Stimulated activated CD8-positive, alpha-beta memory T cell treated with anti-CD3 and anti-CD28 coated beads, Interleukin-4, amount 100 ng/mL, for 1 hour (primary cell): ENCODE results near the gene RNF220.
"Not testable (repeated sequence)": the region's sequence is repeated elsewhere in the genome, so short reads cannot be mapped to it uniquely, and the experiment has no call there.

ENCODE experiments used
- DNase-seq, 2 donors: peaks; one replicate each; pipeline ENCODE4 v3.0.0-alpha.2; 2020; ENCODE audit warnings: low read depth in 2 of 2, low spot score in 1 of 2

Gene RNF220

DNA sequence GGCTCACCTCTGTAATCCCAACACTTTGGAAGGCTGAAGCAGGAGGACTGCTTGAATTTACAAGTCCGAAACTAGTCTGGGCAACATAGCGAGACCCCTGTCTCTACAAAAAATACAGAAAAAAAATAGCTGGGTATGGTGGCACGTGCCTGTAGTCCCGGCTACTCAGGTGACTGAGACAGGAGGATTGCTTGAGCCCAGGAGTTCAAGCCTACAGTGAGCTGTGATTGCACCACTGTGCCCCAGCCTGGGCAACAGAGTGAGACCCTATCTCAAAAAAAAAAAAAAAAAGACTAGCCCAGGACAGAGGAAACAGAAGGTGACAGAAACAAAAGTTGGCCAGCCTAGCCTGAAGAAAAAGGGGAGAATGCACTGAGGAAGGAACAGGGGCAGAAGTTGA, 290.6 kb downstream of the RNF220 start:
- no peak for DNase-seq

DNA sequence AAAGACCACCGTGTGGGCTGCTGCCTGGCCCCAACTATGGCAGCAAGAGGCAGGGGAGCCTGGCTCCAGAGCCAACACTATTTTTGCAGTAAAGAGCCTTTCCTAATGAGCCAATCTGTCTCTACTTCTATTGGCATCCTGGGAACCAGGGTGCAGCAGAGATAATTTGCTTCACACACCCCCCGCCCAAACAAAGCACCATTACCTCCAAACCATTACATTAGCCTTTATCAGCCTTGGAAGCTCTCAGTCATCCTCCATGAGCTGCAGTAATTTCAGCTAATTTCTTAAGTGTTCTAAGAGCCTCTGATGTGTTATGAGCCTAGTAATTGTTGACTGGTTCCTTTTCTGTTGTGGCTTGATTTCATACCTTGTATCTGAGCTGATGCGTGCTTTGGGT, 291.0 kb downstream of the RNF220 start:
- DNase-seq = no peak

DNA sequence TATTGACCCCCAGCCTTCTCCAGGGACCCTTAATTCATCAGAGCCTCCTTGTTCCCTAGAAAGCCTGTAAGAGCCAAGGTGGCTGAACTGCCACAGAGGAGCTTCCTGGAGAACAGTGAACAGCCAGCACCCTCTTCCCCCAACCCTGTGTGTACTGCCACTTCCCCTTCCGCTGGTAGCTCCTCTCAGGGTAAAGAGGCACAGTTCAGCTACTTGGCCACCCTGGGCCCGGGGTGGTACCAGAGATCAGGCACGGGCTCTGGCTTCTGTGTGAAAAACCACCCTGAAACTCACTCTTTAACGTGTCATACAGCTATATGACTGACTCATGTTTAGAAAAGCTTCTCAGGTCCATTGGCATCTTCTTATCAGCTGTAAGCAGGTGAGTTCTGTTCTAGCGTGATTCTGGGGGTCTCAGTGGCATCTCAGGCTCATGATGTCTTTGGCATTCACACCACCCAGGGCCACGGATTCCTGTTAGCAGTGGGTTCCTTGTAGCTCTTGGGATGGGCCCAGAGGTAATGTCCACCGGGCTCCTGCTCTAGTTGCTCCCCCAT, 291.8 kb downstream of the RNF220 start:
- DNase-seq = no peak

DNA sequence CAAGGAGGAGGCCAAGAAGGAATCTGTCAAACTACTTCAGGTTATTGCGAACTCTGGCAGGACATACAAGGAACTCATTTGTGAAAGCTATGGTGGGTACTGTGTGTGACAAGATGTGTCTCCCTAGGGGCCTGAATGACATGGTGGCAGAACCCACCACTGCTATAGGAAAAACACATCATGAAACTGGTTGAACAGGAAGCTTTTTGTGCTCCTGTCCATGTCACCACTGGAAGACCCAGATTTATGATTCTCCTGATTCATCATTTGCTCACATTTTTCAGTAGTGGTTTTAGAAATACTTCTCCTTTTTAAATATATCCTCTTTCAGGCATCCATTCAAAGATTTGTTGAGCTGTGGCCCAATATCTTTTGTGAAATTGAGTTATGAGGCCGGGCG, 293.1 kb downstream of the RNF220 start:
- no peak for DNase-seq

DNA sequence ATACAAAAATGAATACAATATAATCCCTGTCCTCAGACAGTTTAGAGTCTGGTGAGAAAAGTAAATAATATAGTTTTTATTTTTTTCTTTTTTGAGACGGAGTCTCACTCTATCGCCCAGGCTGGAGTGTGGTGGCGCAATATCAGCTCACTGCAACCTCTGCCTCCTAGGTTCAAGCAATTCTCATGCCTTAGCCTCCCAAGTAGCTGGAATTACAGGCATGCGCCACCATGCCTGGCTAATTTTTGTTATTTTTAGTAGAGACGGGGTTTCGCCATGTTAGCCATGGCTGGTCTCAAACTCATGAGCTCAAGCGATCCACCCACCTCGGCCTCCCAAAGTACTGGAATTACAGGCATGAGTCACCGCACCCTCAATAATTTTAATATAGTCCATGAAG, 294.3 kb downstream of the RNF220 start:
- DNase-seq = not testable (repeated sequence)

DNA sequence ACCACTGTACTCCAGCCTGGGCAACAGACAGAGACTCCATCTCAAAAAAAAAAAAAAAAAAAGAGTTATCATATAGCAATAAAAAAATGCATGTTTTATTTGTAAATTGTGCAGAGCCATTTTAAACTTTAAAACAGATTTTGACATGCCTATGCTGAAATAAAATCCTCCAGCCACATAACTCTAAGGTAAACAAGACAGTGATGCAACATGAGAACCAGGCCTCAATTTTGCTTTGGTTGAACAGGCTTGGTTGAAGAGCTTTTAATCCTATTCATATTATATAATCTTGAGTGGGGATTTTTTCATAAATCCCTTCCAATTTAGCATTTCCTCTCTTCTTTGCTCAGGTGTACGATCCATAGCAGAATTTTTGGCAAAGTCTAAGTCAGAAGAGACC, 295.5 kb downstream of the RNF220 start:
- DNase-seq = no peak

DNA sequence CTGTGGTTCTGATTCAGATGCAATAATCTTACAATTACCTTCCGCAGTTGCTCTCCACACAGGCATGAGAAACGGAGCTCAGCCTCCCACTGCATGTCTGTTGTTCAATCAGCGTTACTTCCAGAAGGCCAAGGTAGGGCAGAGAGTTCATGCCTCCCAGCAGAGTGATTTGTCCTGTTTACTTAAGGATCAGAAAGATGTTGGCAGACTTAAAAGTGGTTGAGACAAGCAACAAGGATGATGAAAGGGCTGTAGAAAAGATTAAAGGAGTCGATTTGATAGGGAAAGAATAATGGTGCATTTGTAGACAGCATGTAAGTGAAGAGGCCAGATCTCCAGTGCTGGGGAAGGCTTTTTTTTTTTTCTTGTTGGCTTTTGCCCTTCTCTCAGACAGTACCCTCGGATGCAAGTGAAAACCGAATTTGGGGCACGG, 296.1 kb downstream of the RNF220 start:
- no peak for DNase-seq
